H9 (cell line): ENCODE measurements around the gene KCNK5. TPM values are rescaled to one million over a fixed set of nuclear protein-coding genes. Genes with fewer than 3 reads are reported as not detected.

Experiments used
- DNase-seq: peaks from one replicate; pipeline ENCODE4 v3.0.0-alpha.2; 2017
- H2AFZ ChIP-seq: one replicate; pipeline ENCODE4 v1.6.1; 2013; ENCODE audit warnings: mild to moderate bottlenecking, low read length, control low read depth, moderate library complexity
- H2AK5ac ChIP-seq: 2 replicates; pipeline ENCODE4 v1.6.1; 2013; ENCODE audit warnings: low read length, control low read depth, mixed read lengths; ENCODE audit not compliant: insufficient read length
- H2BK120ac ChIP-seq: one replicate; pipeline ENCODE4 v1.6.1; 2013; ENCODE audit warnings: low read depth, mild to moderate bottlenecking, low read length, control low read depth, inconsistent platforms; ENCODE audit not compliant: poor library complexity, severe bottlenecking
- H2BK12ac ChIP-seq: 2 replicates; pipeline ENCODE4 v1.6.1; 2013; ENCODE audit warnings: low read length, control low read depth, mixed read lengths, low read depth; ENCODE audit not compliant: insufficient read length
- H2BK15ac ChIP-seq: 2 replicates; pipeline ENCODE4 v1.6.1; 2013; ENCODE audit warnings: low read depth, low read length, control low read depth
- H2BK20ac ChIP-seq: one replicate; pipeline ENCODE4 v1.6.1; 2013; ENCODE audit warnings: low read depth, mild to moderate bottlenecking, low read length, control low read depth, inconsistent platforms; ENCODE audit not compliant: poor library complexity, severe bottlenecking
- H2BK5ac ChIP-seq: 2 replicates; pipeline ENCODE4 v1.6.1; 2013; ENCODE audit warnings: low read length, control low read depth, mixed read lengths; ENCODE audit not compliant: insufficient read length
- H3K14ac ChIP-seq: 2 replicates; pipeline ENCODE4 v1.6.1; 2013; ENCODE audit warnings: low read length, control low read depth; ENCODE audit not compliant: insufficient read depth
- H3K18ac ChIP-seq: 2 replicates; pipeline ENCODE4 v1.6.1; 2013; ENCODE audit warnings: low read depth, mild to moderate bottlenecking, mixed read lengths, low read length, control low read depth; ENCODE audit not compliant: insufficient read length
- H3K23ac ChIP-seq: 2 replicates; pipeline ENCODE4 v1.6.1; 2013; ENCODE audit warnings: low read length, control low read depth, mixed read lengths, low read depth; ENCODE audit not compliant: insufficient read length
- H3K23me2 ChIP-seq: 2 replicates; pipeline ENCODE4 v1.6.1; 2013; ENCODE audit warnings: low read depth, mild to moderate bottlenecking, mixed read lengths, low read length, control low read depth; ENCODE audit not compliant: insufficient read length, poor library complexity, severe bottlenecking
- H3K27ac ChIP-seq: 2 replicates; pipeline ENCODE4 v1.5.1; 2013; ENCODE audit warnings: low read length, control low read depth, mixed read lengths, low read depth; ENCODE audit not compliant: insufficient read length
- H3K27me3 ChIP-seq: 2 replicates; pipeline ENCODE4 v1.6.1; 2013; ENCODE audit warnings: low read length, control low read depth, inconsistent platforms; ENCODE audit not compliant: insufficient read depth
- H3K4ac ChIP-seq: 2 replicates; pipeline ENCODE4 v1.6.1; 2013; ENCODE audit warnings: low read depth, mild to moderate bottlenecking, control low read depth, inconsistent platforms, low read length, moderate library complexity
- H3K4me1 ChIP-seq: 2 replicates; pipeline ENCODE4 v1.6.1; 2013; ENCODE audit warnings: low read length, control low read depth, inconsistent platforms; ENCODE audit not compliant: insufficient read depth
- H3K4me2 ChIP-seq: 2 replicates; pipeline ENCODE4 v1.6.1; 2013; ENCODE audit warnings: low read length, control low read depth, mixed read lengths; ENCODE audit not compliant: insufficient read length, insufficient read depth
- H3K56ac ChIP-seq: 2 replicates; pipeline ENCODE4 v1.6.1; 2013; ENCODE audit warnings: low read depth, mild to moderate bottlenecking, mixed read lengths, low read length, control low read depth; ENCODE audit not compliant: insufficient read length
- H3K79me1 ChIP-seq: 2 replicates; pipeline ENCODE4 v1.6.1; 2013; ENCODE audit warnings: low read depth, mild to moderate bottlenecking, moderate library complexity, low read length, control low read depth, inconsistent platforms; ENCODE audit not compliant: insufficient read depth, poor library complexity, severe bottlenecking
- H3K79me2 ChIP-seq: 2 replicates; pipeline ENCODE4 v1.6.1; 2013; ENCODE audit warnings: low read length, control low read depth, inconsistent platforms; ENCODE audit not compliant: insufficient read depth
- H3K9ac ChIP-seq: 2 replicates; pipeline ENCODE4 v1.6.1; 2013; ENCODE audit warnings: low read length, control low read depth, mixed read lengths; ENCODE audit not compliant: insufficient read length; ENCODE audit errors: extremely low read depth
- H3K9me3 ChIP-seq: one replicate; pipeline ENCODE4 v1.6.1; 2013; ENCODE audit warnings: low read depth, low read length, inconsistent platforms; ENCODE audit not compliant: control insufficient read depth
- H3T11ph ChIP-seq: one replicate; pipeline ENCODE4 v1.6.1; 2013; ENCODE audit warnings: mild to moderate bottlenecking, low read length, control low read depth, inconsistent platforms
- H4K20me1 ChIP-seq: one replicate; pipeline ENCODE4 v1.6.1; 2013; ENCODE audit not compliant: control insufficient read depth, insufficient read length, insufficient read depth
- H4K5ac ChIP-seq: 2 replicates; pipeline ENCODE4 v1.6.1; 2013; ENCODE audit warnings: low read depth, mild to moderate bottlenecking, mixed read lengths, low read length, control low read depth; ENCODE audit not compliant: insufficient read length
- H4K8ac ChIP-seq: replicated peaks from 2 replicates; pipeline ENCODE4 v1.6.1; 2013; ENCODE audit warnings: low read length, control low read depth, mixed read lengths, low read depth; ENCODE audit not compliant: insufficient read length
- H4K91ac ChIP-seq: 2 replicates; pipeline ENCODE4 v1.6.1; 2013; ENCODE audit warnings: low read depth, mild to moderate bottlenecking, moderate library complexity, mixed read lengths, low read length, control low read depth; ENCODE audit not compliant: insufficient read length
- H3K27ac Mint-ChIP-seq, 3 experiments: 2 replicates in 2 of 3; 3 replicates in 1 of 3; pipeline ENCODE4 v1.8.0; 2020 to 2021; ENCODE audit warnings: mixed read lengths in 3 of 3, mild to moderate bottlenecking in 1 of 3, moderate library complexity in 1 of 3
- H3K27me3 Mint-ChIP-seq: 2 replicates; pipeline ENCODE4 v1.8.0; 2021; ENCODE audit warnings: low read depth, mild to moderate bottlenecking, moderate library complexity, mixed read lengths
- H3K36me3 Mint-ChIP-seq, 3 experiments: 2 replicates in 2 of 3; 3 replicates in 1 of 3; pipeline ENCODE4 v1.8.0; 2020 to 2021; ENCODE audit warnings: low read depth in 3 of 3, mixed read lengths in 3 of 3; ENCODE audit not compliant: insufficient read depth in 1 of 3
- H3K4me1 Mint-ChIP-seq, 2 experiments: 2 replicates each; pipeline ENCODE4 v1.8.0; 2020; ENCODE audit warnings: mixed read lengths in 2 of 2
- H3K4me3 Mint-ChIP-seq, 2 experiments: 2 replicates in 1 of 2; 3 replicates in 1 of 2; pipeline ENCODE4 v1.8.0; 2020 to 2021; ENCODE audit warnings: mild to moderate bottlenecking in 2 of 2, mixed read lengths in 2 of 2, moderate library complexity in 1 of 2
- H3K9me3 Mint-ChIP-seq, 2 experiments: 2 replicates in 1 of 2; 3 replicates in 1 of 2; pipeline ENCODE4 v1.8.0; 2020; ENCODE audit warnings: mild to moderate bottlenecking in 2 of 2, mixed read lengths in 2 of 2, moderate library complexity in 1 of 2
- CTCF ChIP-seq: fragments of 200-600 bp; sonication (generic); conservative IDR thresholded peaks from 3 replicates; pipeline ENCODE4 v1.8.0; 2021; ENCODE audit warnings: antibody characterized with exemption, mild to moderate bottlenecking
- WGBS: extraction: QIAGEN DNeasy Blood & Tissue Kit; methylation state at CpG from one replicate; pipeline ENCODE4 v1.1.7; 2013; ENCODE audit warnings: missing lambda C conversion rate, low lambda C conversion rate, mixed read lengths; ENCODE audit not compliant: insufficient read length; ENCODE audit errors: extremely low coverage; 5-methylcytosine and 5-hydroxymethylcytosine counted together
- total RNA-seq: library from RNA; stranded (reverse); gene quantifications from 2 replicates; pipeline ENCODE4 v1.2.1, GENCODE V29; 2021

KCNK5 gene
- total RNA-seq, 1 experiment from 2014 or later = 30.0 TPM

DNA sequence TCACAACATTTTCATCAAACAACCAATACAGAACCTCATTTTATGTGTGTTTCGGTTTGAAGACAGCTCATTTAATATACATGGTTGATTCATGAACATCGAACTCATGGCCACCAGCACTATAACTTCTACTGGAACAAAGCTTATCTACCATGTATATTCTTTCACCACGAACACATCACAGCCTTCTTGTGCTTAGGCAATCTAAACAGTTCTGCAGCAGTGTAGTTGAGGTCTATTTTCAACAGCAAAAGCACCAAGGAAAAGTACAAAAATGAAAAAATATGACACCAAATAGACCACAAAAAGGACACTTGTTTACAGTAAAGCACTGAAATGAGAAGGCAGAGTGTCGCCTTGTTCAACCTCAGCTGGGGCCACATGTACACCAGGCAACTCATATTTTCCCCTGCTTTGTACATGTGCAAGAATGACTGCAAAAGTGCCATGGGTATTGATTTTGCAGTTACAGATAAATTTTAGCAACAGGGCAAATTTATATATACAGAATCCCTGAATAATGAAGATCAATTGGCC, 25.8 kb upstream of the KCNK5 start:
- Histone ChIP-seq H2AK5ac (no peak overlapping the region), H3K23ac (no peak overlapping the region), H3K79me2 (no peaks in the 10 kb centered on the region), H3K9me3 (peaks cover 9% of the 10 kb centered on the region), H2BK20ac (no peak overlapping the region), H3K18ac (no peak overlapping the region), H3K4ac (no peak overlapping the region), H3K23me2 (no peaks in the 10 kb centered on the region), H3K9ac (no peak overlapping the region), H3K27me3 (no peaks in the 10 kb centered on the region), H2BK15ac (no peak overlapping the region), H3K56ac (no peak overlapping the region), H3K14ac (no peak overlapping the region), H3T11ph (no peak overlapping the region), H2BK5ac (no peak overlapping the region), H4K91ac (no peak overlapping the region), H4K20me1 (no peaks in the 10 kb centered on the region), H3K79me1 (no peaks in the 10 kb centered on the region), H2BK120ac (no peak overlapping the region), H3K27ac (no peak overlapping the region), H2AFZ (no peak overlapping the region), H4K8ac (no peak overlapping the region), H4K5ac (no peak overlapping the region), H3K4me2 (no peak overlapping the region), H3K4me1 (peaks cover 5% of the 10 kb centered on the region; the same call in 1 of the 2 replicates), H2BK12ac (no peak overlapping the region)
- no peak for TF ChIP-seq CTCF
- peaks cover 0 to 12% (median 0%) of the 10 kb centered on the region in 3 experiments; a peak in 2 of 7 replicates for H3K36me3 Mint-ChIP-seq
- no peak for DNase-seq
- no CpG with 5 or more reads among the region's 4 CpGs for WGBS
- H3K9me3 Mint-ChIP-seq = peaks cover 10 to 11% of the 10 kb centered on the region in 2 experiments
- peaks cover 23 to 26% of the 10 kb centered on the region in 2 experiments for H3K4me1 Mint-ChIP-seq
- H3K27me3 Mint-ChIP-seq = peaks cover 2% of the 10 kb centered on the region; the same call in 1 of the 2 replicates
- no peak overlapping the region for H3K27ac Mint-ChIP-seq
- H3K4me3 Mint-ChIP-seq = no peak overlapping the region
